ENCODE data around the gene KRTAP10-7. TPM values are rescaled to one million over a fixed set of nuclear protein-coding genes. Genes with fewer than 3 reads are reported as not detected.

KRTAP10-7 gene
- total and polyA plus RNA-seq, 2 experiments from 2014 or later, result not detected

- no peak overlapping the region for H2AFZ ChIP-seq
- no peaks in the 10 kb centered on the region for H3F3A ChIP-seq (ENCODE audit: insufficient read depth)
- H3K27ac ChIP-seq, result no peak overlapping the region
- no peaks in the 10 kb centered on the region for H3K79me2 ChIP-seq (ENCODE audit: insufficient read depth)
- H3K4me3 ChIP-seq, result no peak overlapping the region
- H3K36me3 ChIP-seq (ENCODE audit: low read depth), result no peaks in the 10 kb centered on the region
- no peaks in the 10 kb centered on the region for H3K4me1 ChIP-seq (ENCODE audit: insufficient read depth)
- H4K20me1 ChIP-seq (ENCODE audit: insufficient read depth), result no peaks in the 10 kb centered on the region
- in situ Hi-C loops (cut with MboI), result loop anchor here (25.0 kb wide), 1 partner anchor 512 kb away; no protein-coding TSS in a partner anchor
- WGBS, 2 experiments (ENCODE audit: low coverage in 1 of 2, low lambda C conversion rate in 2 of 2, missing lambda C conversion rate in 2 of 2), result 25 to 28% methylated on average over 18 to 21 of the region's 21 CpGs
- no peaks in the 10 kb centered on the region for H3K9me2 ChIP-seq (ENCODE audit: insufficient read depth)
- H3K9ac ChIP-seq, result no peak overlapping the region
- peaks cover 5% of the 10 kb centered on the region; the same call in 1 of the 2 replicates for H3K27me3 ChIP-seq (replicated peaks; ENCODE audit: insufficient read depth)
- no peaks in the 10 kb centered on the region for H3K9me3 ChIP-seq (ENCODE audit: low read depth)
- H3K4me2 ChIP-seq (ENCODE audit: unreplicated experiment), result no peak overlapping the region
- TF ChIP-seq EZH2 (IDR thresholded peaks at IDR 0.05; ENCODE audit: insufficient read depth, poor library complexity, severe bottlenecking), result no peak
- TF ChIP-seq EZH2phosphoT487 (IDR thresholded peaks at IDR 0.05; ENCODE audit: insufficient read depth, low read depth), result no peak
- DNase-seq, result no peak
Observed at GRCh38 chr21:44574457-44575306, 25.7 kb upstream of the KRTAP10-7 start.

GRCh38 chr21:44575307-44576024 lies 24.9 kb upstream of the KRTAP10-7 start:
- Histone ChIP-seq H3K4me1 (ENCODE audit: insufficient read depth) (no peaks in the 10 kb centered on the region), H3K4me3 (no peak overlapping the region), H3K4me2 (ENCODE audit: unreplicated experiment) (no peak overlapping the region), H3F3A (ENCODE audit: insufficient read depth) (no peaks in the 10 kb centered on the region), H3K27ac (no peak overlapping the region), H3K27me3 (replicated peaks; ENCODE audit: insufficient read depth) (peaks cover 5% of the 10 kb centered on the region; the same call in 1 of the 2 replicates), H3K9me3 (ENCODE audit: low read depth) (no peaks in the 10 kb centered on the region), H4K20me1 (ENCODE audit: insufficient read depth) (no peaks in the 10 kb centered on the region), H3K9me2 (ENCODE audit: insufficient read depth) (no peaks in the 10 kb centered on the region), H2AFZ (no peak overlapping the region), H3K36me3 (ENCODE audit: low read depth) (no peaks in the 10 kb centered on the region), H3K9ac (no peak overlapping the region), H3K79me2 (ENCODE audit: insufficient read depth) (no peaks in the 10 kb centered on the region)
- in situ Hi-C loops (cut with MboI), result loop anchor here (25.0 kb wide), 1 partner anchor 513 kb away; no protein-coding TSS in a partner anchor
- TF ChIP-seq EZH2phosphoT487 (IDR thresholded peaks at IDR 0.05; ENCODE audit: insufficient read depth, low read depth) (no peak), EZH2 (IDR thresholded peaks at IDR 0.05; ENCODE audit: insufficient read depth, poor library complexity, severe bottlenecking) (no peak)
- WGBS, 2 experiments (ENCODE audit: low coverage in 1 of 2, low lambda C conversion rate in 2 of 2, missing lambda C conversion rate in 2 of 2), result 49 to 52% methylated on average over 20 of the region's 20 CpGs
- DNase-seq, result no peak

- Histone ChIP-seq H3K27me3 (replicated peaks; ENCODE audit: insufficient read depth) (peaks cover 5% of the 10 kb centered on the region; the same call in 1 of the 2 replicates), H3K4me1 (ENCODE audit: insufficient read depth) (no peaks in the 10 kb centered on the region), H3K4me2 (ENCODE audit: unreplicated experiment) (no peak overlapping the region), H3K4me3 (no peak overlapping the region), H2AFZ (no peak overlapping the region), H4K20me1 (ENCODE audit: insufficient read depth) (no peaks in the 10 kb centered on the region), H3K79me2 (ENCODE audit: insufficient read depth) (no peaks in the 10 kb centered on the region), H3K27ac (no peak overlapping the region), H3K9me2 (ENCODE audit: insufficient read depth) (no peaks in the 10 kb centered on the region), H3K9me3 (ENCODE audit: low read depth) (no peaks in the 10 kb centered on the region), H3F3A (ENCODE audit: insufficient read depth) (no peaks in the 10 kb centered on the region), H3K9ac (no peak overlapping the region), H3K36me3 (ENCODE audit: low read depth) (no peaks in the 10 kb centered on the region)
- TF ChIP-seq EZH2 (IDR thresholded peaks at IDR 0.05; ENCODE audit: insufficient read depth, poor library complexity, severe bottlenecking), result no peak
- TF ChIP-seq EZH2phosphoT487 (IDR thresholded peaks at IDR 0.05; ENCODE audit: insufficient read depth, low read depth), result no peak
- in situ Hi-C loops (cut with MboI), result loop anchor here (25.0 kb wide), 1 partner anchor 514 kb away; no protein-coding TSS in a partner anchor
- WGBS, 2 experiments (ENCODE audit: low coverage in 1 of 2, low lambda C conversion rate in 2 of 2, missing lambda C conversion rate in 2 of 2), result 46 to 56% methylated on average over 10 of the region's 10 CpGs
- no peak for DNase-seq
Observed at GRCh38 chr21:44576025-44576420, 24.4 kb upstream of the KRTAP10-7 start.

GRCh38 chr21:44578371-44579055 lies 21.9 kb upstream of the KRTAP10-7 start:
- Histone ChIP-seq H3K79me2 (ENCODE audit: insufficient read depth) (no peaks in the 10 kb centered on the region), H3K9me3 (ENCODE audit: low read depth) (no peaks in the 10 kb centered on the region), H3K4me2 (ENCODE audit: unreplicated experiment) (no peak overlapping the region), H3K27me3 (replicated peaks; ENCODE audit: insufficient read depth) (peaks cover under 1% of the 10 kb centered on the region; the same call in 1 of the 2 replicates), H3K4me1 (ENCODE audit: insufficient read depth) (no peaks in the 10 kb centered on the region), H3K9me2 (ENCODE audit: insufficient read depth) (no peaks in the 10 kb centered on the region), H2AFZ (no peak overlapping the region), H3K9ac (no peak overlapping the region), H3K4me3 (no peak overlapping the region), H3F3A (ENCODE audit: insufficient read depth) (no peaks in the 10 kb centered on the region), H3K27ac (no peak overlapping the region), H3K36me3 (ENCODE audit: low read depth) (no peaks in the 10 kb centered on the region), H4K20me1 (ENCODE audit: insufficient read depth) (no peaks in the 10 kb centered on the region)
- in situ Hi-C loops (cut with MboI), result loop anchor here (25.0 kb wide), 1 partner anchor 516 kb away; no protein-coding TSS in a partner anchor
- WGBS, 2 experiments (ENCODE audit: low coverage in 1 of 2, low lambda C conversion rate in 2 of 2, missing lambda C conversion rate in 2 of 2), result 50 to 59% methylated on average over 17 of the region's 17 CpGs
- TF ChIP-seq EZH2phosphoT487 (IDR thresholded peaks at IDR 0.05; ENCODE audit: insufficient read depth, low read depth) (no peak), EZH2 (IDR thresholded peaks at IDR 0.05; ENCODE audit: insufficient read depth, poor library complexity, severe bottlenecking) (no peak)
- no peak for DNase-seq

All from GM23248 (cell line).